Activated naive CD8-positive, alpha-beta T cell (primary cell): ENCODE results near the gene ARHGEF4.

ENCODE experiments used
- H3K27ac Mint-ChIP-seq: one replicate; pipeline ENCODE4 v1.8.0; 2021; ENCODE audit warnings: mixed read lengths
- H3K27me3 Mint-ChIP-seq: one replicate; pipeline ENCODE4 v1.8.0; 2021; ENCODE audit warnings: mixed read lengths
- H3K36me3 Mint-ChIP-seq: one replicate; pipeline ENCODE4 v1.8.0; 2021; ENCODE audit warnings: mixed read lengths
- H3K4me1 Mint-ChIP-seq: one replicate; pipeline ENCODE4 v1.8.0; 2021; ENCODE audit warnings: low read depth, mixed read lengths
- H3K4me3 Mint-ChIP-seq: one replicate; pipeline ENCODE4 v1.8.0; 2021; ENCODE audit warnings: mild to moderate bottlenecking, mixed read lengths
- H3K9me3 Mint-ChIP-seq: one replicate; pipeline ENCODE4 v1.8.0; 2021; ENCODE audit warnings: low read depth, mixed read lengths

Gene ARHGEF4

DNA sequence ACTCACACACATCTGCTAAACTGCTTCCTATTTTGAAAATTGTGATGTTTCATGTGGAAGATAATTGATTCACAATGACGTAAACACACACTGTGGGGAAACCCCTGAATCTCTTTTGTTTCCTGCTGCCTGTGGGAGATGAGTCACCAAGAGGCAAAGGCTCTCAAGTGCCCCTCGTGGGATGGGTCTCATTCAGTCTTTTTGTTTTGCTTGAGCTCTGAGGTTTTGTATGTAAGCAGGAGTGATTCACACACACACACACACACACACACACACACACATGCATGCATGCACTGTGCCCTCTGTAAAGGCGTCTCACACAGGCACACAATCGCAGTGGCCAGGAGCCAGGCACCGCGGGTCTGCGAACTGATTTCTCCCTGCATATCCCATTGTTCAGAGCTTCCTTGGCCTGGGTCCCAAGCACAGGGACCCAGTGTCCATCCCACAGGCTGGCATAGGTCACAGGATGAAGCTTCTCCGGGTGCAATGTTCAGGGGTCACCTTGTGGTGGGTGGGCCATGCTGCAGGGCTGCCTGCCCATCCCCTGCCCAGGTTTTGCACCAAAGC lies 12.1 kb upstream of the ARHGEF4 start:
- H3K27me3 Mint-ChIP-seq: no peaks in the 10 kb centered on the region
- no peaks in the 10 kb centered on the region for H3K36me3 Mint-ChIP-seq
- H3K4me1 Mint-ChIP-seq: peaks cover 18% of the 10 kb centered on the region
- H3K9me3 Mint-ChIP-seq: no peaks in the 10 kb centered on the region
- peak overlapping the region; percentile 76 for H3K4me3 Mint-ChIP-seq
- peak overlapping the region; percentile 93 for H3K27ac Mint-ChIP-seq

DNA sequence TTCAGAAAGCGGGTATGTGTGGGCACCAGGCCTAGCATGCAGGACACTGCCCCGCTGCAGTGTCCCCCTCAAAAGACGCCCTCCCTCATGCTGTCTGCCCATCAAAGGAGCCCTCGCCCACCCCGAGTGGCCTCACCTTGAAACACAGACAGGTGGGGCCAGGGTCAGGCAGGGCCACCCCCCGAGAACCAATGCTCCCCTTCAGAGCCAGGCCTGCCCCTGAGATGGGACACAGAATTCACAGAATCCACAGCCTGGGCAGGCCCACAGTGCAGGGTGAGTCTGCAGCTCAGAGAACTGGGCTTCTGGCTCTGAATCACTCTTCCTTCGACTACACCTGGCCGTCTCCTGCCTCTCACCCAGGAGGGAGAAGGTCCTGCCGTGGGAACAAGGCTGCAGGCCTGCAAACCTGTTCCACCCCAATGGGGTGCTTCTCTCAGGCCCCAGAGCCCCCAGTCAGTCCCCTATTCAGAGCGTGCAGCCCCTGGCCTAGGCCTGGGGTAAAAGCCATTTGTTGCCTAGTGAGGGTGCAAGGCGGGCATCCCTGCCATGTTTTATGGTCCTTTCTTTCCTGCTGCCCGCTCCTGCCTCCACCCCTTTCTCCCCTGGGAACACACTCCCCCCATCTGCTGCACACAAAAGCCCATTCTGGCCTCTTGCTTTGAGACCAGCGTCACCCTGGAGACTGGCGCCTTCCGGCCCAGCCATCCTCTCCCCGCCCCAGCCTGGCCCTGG lies 11.3 kb upstream of the ARHGEF4 start:
- H3K36me3 Mint-ChIP-seq: no peaks in the 10 kb centered on the region
- no peaks in the 10 kb centered on the region for H3K9me3 Mint-ChIP-seq
- no peak overlapping the region for H3K4me3 Mint-ChIP-seq
- no peaks in the 10 kb centered on the region for H3K27me3 Mint-ChIP-seq
- peaks cover 18% of the 10 kb centered on the region for H3K4me1 Mint-ChIP-seq
- no peak overlapping the region for H3K27ac Mint-ChIP-seq

- H3K4me1 Mint-ChIP-seq: peaks cover 18% of the 10 kb centered on the region
- no peaks in the 10 kb centered on the region for H3K9me3 Mint-ChIP-seq
- no peaks in the 10 kb centered on the region for H3K36me3 Mint-ChIP-seq
- no peaks in the 10 kb centered on the region for H3K27me3 Mint-ChIP-seq
- H3K4me3 Mint-ChIP-seq: no peak overlapping the region
- no peak overlapping the region for H3K27ac Mint-ChIP-seq
Measured at GRCh38 chr2:130825966-130826253, 10.8 kb upstream of the ARHGEF4 start.

DNA sequence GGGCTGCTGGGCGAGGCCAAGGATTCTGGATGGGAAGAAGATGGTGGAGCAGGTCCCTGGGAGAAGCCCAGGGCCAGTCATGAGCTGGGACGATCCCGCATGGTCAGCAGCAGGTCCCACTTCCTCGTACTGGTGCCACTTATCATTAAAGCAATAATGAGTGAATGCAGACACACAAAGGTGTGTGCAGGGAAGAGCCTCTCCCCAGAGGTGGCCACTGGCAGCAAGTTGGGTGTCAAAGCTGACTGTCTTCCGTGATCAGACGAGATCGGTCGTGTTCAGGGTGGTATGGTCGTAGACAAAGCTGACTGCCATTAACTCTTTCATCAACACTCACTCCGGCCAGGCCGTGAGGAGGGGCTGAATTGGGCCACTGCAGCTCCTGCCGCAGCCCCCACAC lies 10.3 kb upstream of the ARHGEF4 start:
- peaks cover 18% of the 10 kb centered on the region for H3K4me1 Mint-ChIP-seq
- H3K27ac Mint-ChIP-seq: no peak overlapping the region
- no peaks in the 10 kb centered on the region for H3K27me3 Mint-ChIP-seq
- no peaks in the 10 kb centered on the region for H3K9me3 Mint-ChIP-seq
- H3K36me3 Mint-ChIP-seq: no peaks in the 10 kb centered on the region
- no peak overlapping the region for H3K4me3 Mint-ChIP-seq

DNA sequence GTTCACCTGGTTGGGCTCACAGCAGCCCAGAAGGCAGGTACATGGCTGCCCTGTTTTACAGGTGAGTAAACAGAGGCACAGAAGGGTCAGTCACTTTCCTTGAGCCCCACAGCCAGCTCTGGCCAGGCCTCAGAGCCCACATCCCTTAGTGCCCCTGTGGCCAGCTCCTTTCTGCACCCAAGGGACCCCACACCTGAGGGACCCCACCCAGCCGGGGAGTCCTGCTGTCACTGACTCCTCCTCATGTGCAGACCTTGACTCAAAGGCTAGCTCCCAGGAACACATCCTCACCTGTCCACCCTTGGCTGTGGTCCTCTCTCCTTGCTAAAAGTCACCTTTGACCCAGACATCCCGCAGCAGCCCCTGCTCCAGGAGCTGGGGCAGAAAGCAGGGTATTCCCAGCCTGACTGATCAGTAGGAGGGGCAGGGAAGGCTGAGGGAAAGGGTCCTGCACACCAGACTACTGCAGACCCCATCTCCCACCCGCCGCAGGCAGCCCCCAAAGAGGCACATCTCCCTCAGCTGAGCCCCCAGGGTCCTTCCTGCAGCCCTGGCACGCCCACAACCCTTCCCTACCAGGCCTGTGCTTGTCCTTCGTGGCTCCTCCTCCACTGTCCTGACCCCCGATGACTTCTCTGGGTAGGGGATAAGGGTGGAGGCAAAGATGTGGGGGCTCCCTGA lies 9.8 kb upstream of the ARHGEF4 start:
- no peaks in the 10 kb centered on the region for H3K9me3 Mint-ChIP-seq
- no peaks in the 10 kb centered on the region for H3K36me3 Mint-ChIP-seq
- no peak overlapping the region for H3K4me3 Mint-ChIP-seq
- no peaks in the 10 kb centered on the region for H3K27me3 Mint-ChIP-seq
- H3K4me1 Mint-ChIP-seq: peaks cover 18% of the 10 kb centered on the region
- H3K27ac Mint-ChIP-seq: no peak overlapping the region

DNA sequence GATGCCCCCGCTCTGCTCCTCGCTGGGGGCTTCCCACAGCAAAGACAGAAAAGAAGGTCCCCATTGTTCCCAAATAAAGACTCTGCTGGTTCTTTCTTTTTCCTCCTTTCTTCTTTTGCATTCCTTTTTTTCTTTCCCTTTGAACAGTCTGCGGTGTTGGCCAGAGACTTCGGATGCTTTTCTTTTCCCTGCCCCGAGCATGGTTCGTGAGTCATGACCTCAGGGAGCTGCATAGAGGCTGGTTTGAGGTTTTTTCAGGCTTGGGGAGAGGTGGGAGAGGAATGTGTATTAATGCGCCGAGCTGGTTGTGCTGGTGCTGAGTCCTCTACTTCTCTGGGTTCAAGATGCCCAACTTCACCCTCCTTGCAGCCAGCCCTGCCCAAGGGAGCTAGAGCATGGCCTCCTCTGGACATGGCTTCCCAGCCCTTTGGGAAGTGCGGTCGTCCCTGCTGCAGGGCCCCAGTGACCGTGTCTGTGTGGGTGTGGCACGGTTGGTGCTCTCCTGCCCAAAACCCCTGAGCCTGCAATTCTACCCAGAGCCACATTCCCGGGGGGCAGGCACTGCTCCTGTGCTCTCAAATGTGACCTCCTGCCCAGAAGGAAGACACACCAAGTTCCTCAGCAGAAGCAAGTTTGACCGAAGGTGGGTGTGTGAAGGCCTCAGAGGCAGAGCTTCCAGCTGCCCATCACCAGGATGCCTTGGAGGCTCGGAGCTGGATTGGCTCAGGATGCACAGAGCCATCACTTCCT lies 9.0 kb upstream of the ARHGEF4 start:
- no peaks in the 10 kb centered on the region for H3K36me3 Mint-ChIP-seq
- H3K27ac Mint-ChIP-seq: no peak overlapping the region
- no peak overlapping the region for H3K4me3 Mint-ChIP-seq
- H3K9me3 Mint-ChIP-seq: no peaks in the 10 kb centered on the region
- no peaks in the 10 kb centered on the region for H3K27me3 Mint-ChIP-seq
- H3K4me1 Mint-ChIP-seq: peaks cover 18% of the 10 kb centered on the region

DNA sequence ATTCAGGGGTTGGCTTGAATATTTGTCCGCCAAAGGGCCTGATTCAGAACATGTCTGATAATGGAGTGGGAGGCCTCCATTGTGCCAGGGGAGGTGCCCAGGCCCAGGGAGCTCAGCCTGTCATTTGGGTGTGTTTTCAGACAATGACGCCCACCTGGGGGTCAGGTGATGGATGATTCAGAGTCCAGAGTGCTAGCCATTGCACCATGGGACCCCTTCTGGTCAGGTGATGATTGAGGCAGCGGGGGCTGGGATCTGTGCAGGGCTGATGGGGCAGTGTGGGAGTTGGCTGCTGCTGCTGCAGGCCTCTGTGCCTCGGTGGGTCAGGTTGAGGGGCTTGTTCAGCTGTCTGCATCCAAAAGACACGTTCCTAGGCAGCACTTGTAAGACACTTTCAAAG lies 8.3 kb upstream of the ARHGEF4 start:
- Mint-ChIP-seq H3K4me3 (no peak overlapping the region), H3K27me3 (no peaks in the 10 kb centered on the region), H3K27ac (no peak overlapping the region), H3K4me1 (peaks cover 17% of the 10 kb centered on the region), H3K36me3 (no peaks in the 10 kb centered on the region), H3K9me3 (no peaks in the 10 kb centered on the region)

DNA sequence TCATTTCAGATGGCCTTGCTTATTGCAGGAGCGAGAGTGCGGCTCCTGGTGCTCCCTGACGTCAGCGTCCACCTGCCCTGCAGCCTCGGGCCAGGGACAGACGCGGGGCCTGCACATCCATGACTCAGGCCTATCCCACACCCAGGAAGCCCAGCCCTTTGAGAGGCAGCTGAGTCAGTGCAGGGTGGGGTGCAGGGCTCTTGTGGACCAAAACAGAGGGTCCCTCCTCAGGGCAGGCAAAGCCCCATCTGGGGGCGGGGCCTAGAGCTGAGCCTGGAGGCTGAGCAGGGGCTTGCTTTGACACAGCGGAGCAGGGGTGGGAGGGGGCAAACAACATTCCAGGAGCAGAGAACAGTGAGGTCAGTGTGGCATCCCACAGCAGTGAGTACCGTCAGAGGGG lies 7.7 kb upstream of the ARHGEF4 start:
- Mint-ChIP-seq H3K27ac (no peak overlapping the region), H3K4me3 (no peak overlapping the region), H3K9me3 (no peaks in the 10 kb centered on the region), H3K27me3 (no peaks in the 10 kb centered on the region), H3K36me3 (no peaks in the 10 kb centered on the region), H3K4me1 (peaks cover 12% of the 10 kb centered on the region)

DNA sequence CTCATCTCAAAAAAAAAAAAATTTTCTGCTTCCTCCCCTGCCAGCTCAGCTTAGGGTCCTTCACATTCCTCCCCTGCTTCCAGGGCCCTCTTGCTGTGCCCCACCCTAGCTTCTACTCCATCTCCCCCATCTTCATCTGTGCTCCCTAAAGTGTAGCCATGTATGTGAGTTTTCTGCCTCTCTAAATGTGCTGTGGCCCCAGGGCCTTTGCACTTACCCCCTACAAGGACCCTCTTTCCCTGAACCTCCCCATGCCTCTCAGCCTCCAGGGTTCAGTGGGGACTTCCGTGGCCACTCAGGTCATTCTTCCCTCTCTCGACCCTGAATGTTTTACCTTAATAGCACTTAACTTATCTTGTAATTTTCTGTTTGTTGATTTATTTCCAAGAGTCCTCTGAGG lies 6.2 kb upstream of the ARHGEF4 start:
- Mint-ChIP-seq H3K36me3 (no peaks in the 10 kb centered on the region), H3K27ac (no peak overlapping the region), H3K9me3 (no peaks in the 10 kb centered on the region), H3K4me1 (no peaks in the 10 kb centered on the region), H3K4me3 (no peak overlapping the region), H3K27me3 (no peaks in the 10 kb centered on the region)

- Mint-ChIP-seq H3K4me1 (peaks cover under 1% of the 10 kb centered on the region), H3K9me3 (no peaks in the 10 kb centered on the region), H3K4me3 (no peak overlapping the region), H3K36me3 (no peaks in the 10 kb centered on the region), H3K27ac (no peak overlapping the region), H3K27me3 (no peaks in the 10 kb centered on the region)
Measured at GRCh38 chr2:130831356-130831755, 5.4 kb upstream of the ARHGEF4 start.

DNA sequence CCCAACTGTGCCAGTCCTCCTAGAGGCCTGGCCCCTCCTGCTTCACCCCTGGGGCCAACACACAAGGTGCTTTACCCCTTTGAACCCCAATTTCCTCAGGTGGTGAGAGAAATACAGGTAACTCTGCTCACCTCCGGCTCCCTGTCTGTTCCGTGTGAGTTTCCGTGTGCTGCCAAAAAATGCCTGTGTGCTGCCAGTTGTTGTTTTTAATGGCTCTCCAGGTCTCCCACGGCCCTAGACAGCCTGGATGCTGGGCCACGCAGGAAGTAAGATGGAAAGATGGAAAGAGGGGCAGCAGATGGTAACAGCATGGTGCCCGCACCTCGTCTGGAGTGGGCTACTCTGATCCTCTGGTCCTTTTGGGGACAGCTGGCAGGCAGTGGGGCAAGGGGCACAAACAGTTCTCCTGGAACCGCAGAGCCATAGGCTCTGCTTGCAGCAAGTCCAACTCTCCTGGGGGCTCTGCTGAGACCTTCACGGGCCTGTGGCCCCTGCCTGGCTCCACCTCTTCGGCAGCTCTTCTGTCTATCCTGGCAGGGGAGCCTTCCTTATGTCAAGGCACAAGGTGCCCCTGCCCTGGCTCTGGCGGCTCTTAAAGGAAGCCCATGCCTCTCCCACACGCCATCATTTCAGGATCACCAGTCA lies 4.3 kb upstream of the ARHGEF4 start:
- H3K9me3 Mint-ChIP-seq: no peaks in the 10 kb centered on the region
- no peak overlapping the region for H3K4me3 Mint-ChIP-seq
- H3K36me3 Mint-ChIP-seq: no peaks in the 10 kb centered on the region
- H3K27me3 Mint-ChIP-seq: no peaks in the 10 kb centered on the region
- no peak overlapping the region for H3K27ac Mint-ChIP-seq
- H3K4me1 Mint-ChIP-seq: peaks cover 2% of the 10 kb centered on the region

DNA sequence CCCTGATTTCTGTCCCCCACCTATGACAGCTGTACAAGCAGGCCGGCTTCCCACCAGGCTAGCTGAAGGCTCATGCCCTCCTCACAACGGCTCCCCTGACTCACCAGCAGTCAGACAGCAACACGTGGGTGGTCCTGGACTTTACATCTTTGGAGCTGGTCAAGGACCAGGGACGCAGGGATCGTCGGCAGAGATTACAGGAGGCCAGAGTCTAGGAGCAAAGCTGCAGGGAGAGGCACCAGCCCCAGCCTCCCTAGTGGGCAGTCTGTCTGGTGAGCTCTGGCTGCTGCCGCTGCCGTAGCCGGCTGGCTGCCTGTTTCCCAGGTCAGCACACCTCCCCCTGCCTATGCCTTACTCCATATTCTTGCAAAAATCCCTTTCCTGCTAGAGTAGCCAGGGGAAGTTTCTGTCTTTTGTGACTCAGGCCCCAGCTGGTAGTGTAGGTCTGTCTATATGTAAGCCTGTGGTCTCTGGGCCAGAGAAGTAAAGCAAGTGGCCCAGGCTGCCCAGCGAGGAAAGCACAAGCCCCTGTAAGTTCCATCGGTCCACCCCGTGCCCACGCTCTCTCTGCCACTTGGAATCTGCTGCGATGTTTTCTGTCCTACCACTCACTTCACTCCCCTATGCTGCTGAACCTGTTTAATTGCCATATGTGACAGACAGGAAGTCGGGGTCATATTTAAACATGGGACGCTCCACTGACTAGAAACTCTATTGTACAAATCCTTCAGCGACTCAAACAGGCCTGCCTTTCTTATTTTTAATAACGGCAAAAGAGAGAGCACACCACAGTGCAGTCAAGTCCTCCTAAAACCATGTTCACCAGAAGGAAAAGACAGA lies 2.4 kb upstream of the ARHGEF4 start:
- no peak overlapping the region for H3K27ac Mint-ChIP-seq
- peaks cover 6% of the 10 kb centered on the region for H3K27me3 Mint-ChIP-seq
- H3K36me3 Mint-ChIP-seq: no peaks in the 10 kb centered on the region
- peaks cover 2% of the 10 kb centered on the region for H3K4me1 Mint-ChIP-seq
- H3K9me3 Mint-ChIP-seq: no peaks in the 10 kb centered on the region
- H3K4me3 Mint-ChIP-seq: no peak overlapping the region

DNA sequence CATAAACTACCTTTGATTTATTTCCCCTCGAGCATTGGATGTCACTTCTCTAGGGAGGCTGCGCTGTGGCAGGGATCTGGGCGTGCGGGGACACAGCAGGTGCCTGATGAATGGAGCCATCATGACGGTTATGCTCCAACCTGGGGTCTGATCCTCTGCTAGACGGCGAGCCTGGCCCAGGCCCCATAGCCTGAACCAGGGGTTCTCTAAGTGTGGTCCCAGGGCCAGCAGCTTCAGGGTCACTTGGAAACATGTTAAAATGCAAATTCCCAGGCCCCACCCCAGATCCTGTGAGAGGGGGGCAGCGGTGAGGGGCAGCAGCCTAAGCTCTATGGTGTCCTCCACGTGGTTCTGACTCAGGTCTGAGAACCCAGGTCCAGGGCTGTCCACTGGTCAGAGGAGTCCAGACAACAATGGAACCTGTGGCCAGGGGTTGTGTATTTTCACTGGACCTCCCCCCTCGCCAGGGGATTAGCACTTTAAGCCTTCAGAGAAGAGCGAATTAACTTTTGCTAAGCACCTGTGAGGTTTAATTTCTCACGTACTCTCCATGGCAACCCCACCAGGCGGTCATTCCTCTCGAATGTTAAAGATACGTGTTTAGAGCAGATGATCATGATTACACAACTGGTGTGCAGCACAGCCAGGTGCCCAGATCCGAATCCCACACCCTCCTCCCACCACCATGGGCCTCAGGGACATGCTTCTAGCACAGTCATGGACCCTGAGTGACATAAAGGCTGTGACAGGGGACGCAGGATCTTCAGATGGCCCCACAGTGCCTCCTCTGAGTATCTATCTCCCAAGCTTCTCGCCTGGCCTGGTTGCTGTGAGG lies 1.6 kb upstream of the ARHGEF4 start:
- no peaks in the 10 kb centered on the region for H3K9me3 Mint-ChIP-seq
- H3K27ac Mint-ChIP-seq: no peak overlapping the region
- H3K4me3 Mint-ChIP-seq: no peak overlapping the region
- no peaks in the 10 kb centered on the region for H3K36me3 Mint-ChIP-seq
- peaks cover 9% of the 10 kb centered on the region for H3K27me3 Mint-ChIP-seq
- H3K4me1 Mint-ChIP-seq: peaks cover 2% of the 10 kb centered on the region

- Mint-ChIP-seq H3K36me3 (no peaks in the 10 kb centered on the region), H3K27me3 (peaks cover 9% of the 10 kb centered on the region), H3K27ac (no peak overlapping the region), H3K9me3 (no peaks in the 10 kb centered on the region), H3K4me1 (peaks cover 2% of the 10 kb centered on the region), H3K4me3 (no peak overlapping the region)
Measured at GRCh38 chr2:130835766-130836015, 1.0 kb upstream of the ARHGEF4 start.
